ENCODE results near the gene ALDH8A1. TPM values are rescaled to one million over a fixed set of nuclear protein-coding genes. Genes with fewer than 3 reads are reported as not detected.
A peak's percentile ranks its signal among the peaks of the same experiment; 100 is the strongest.

ALDH8A1 gene
- total RNA-seq, result 1 to 10 TPM in 1 of 2 experiments, under 1 TPM in 1; 0.85 to 1.2 TPM

DNA sequence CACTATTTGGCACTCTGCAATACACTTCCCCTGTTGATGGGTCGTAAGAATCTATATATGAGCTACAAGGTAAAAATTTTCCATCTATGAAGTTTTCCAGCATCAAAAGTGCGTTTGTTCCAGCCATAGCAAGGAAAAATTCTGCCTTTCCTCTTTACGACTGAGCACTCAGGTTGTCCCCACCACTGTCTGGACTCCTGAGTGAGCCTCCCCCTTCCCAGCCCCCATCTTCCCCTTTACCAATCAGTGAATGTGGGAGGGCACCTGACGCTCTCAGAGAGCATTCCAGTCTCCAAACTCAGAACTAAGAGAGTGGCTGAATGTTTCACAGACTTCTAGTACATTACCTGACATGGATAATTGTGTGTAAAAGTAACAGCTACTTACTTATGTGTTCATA is at the start of gene ALDH8A1:
Gene ALDH8A1 (minus strand): TSS at position 175 of the 400 bp plus-strand sequence. CDS start 48 bp downstream, at position 127.
- H3K4me1 Mint-ChIP-seq, result no peaks in the 10 kb centered on the region
- no peaks in the 10 kb centered on the region for H3K36me3 Mint-ChIP-seq (ENCODE audit: low read depth)
- H3K27ac Mint-ChIP-seq, result no peak within 1 kb of the TSS
- ChIA-PET CTCF (interaction anchor here (3.9 kb wide), 1 partner anchor 10 kb away, joined by 23 read pairs; no protein-coding TSS in a partner anchor), POLR2A (no interaction called here)
- no peak for DNase-seq
- no peaks in the 10 kb centered on the region for H3K27me3 Mint-ChIP-seq
- H3K9me3 Mint-ChIP-seq, result peaks cover 2% of the 10 kb centered on the region
- H3K4me3 Mint-ChIP-seq, result no peak within 1 kb of the TSS

GRCh38 chr6:134999107-134999506 is 49.2 kb upstream of the ALDH8A1 start:
- DNase-seq, result no peak
- H3K4me1 Mint-ChIP-seq, result peaks cover 24% of the 10 kb centered on the region
- H3K27ac Mint-ChIP-seq, result no peak overlapping the region
- CTCF ChIA-PET, result no interaction called here
- H3K4me3 Mint-ChIP-seq, result no peak overlapping the region
- peaks cover 43% of the 10 kb centered on the region for H3K36me3 Mint-ChIP-seq (ENCODE audit: low read depth)
- H3K9me3 Mint-ChIP-seq, result no peaks in the 10 kb centered on the region
- POLR2A ChIA-PET, result interaction anchor here (0.9 to 1.3 kb wide), 2 partner anchors 30 to 185 kb away, joined by 3 to 4 read pairs; no protein-coding TSS in a partner anchor
- no peaks in the 10 kb centered on the region for H3K27me3 Mint-ChIP-seq

DNA sequence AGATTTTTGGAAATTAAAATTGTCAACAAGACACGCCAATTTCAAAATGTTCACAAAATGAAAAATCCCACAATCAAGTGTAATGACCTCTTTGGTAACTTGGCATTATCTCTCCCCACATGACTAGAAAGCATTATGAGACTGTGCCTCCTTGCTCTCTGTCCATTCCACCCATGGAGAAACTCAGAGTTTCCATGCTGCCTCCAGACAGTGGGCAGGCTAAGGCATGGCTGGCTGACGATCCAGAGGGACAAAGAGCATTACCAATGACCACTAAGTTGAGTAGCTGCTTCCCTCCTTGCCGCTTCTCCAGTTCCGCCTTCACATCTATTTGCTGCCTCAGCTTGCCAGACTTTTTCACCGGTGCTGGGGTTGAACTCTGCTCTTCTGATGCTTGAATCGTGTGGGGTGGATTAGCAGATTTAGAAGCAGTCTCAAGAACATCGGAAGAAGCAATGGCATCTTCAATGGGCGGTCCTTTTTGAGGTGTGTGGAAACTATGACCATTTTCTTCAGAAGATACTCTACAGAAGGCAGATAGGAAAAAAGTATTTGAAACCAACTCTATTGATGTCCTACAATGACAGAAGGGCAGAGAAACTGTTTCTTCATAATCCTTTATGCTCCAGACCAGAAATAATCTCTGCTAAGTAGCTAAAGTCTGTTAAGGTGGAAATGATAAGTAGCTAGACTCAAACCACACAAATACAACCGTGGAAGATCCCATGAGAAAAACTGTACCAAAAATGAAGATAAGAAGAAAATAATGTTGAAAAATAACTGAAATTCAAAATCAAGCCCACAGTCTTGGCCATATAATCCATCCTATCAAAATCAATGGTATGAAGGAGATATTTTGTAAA is 47.5 kb upstream of the ALDH8A1 start:
- H3K4me3 Mint-ChIP-seq, result no peak overlapping the region
- ChIA-PET CTCF (interaction anchor here (1.0 kb wide), 1 partner anchor 8 kb away, joined by 5 read pairs; no protein-coding TSS in a partner anchor), POLR2A (interaction anchor here (1.0 to 1.2 kb wide), 3 partner anchors 9 to 184 kb away, joined by 3 read pairs; partner anchors contain the start of genes HBS1L and MYB)
- H3K36me3 Mint-ChIP-seq (ENCODE audit: low read depth), result peaks cover 48% of the 10 kb centered on the region
- DNase-seq, result no peak
- peaks cover 18% of the 10 kb centered on the region for H3K4me1 Mint-ChIP-seq
- no peaks in the 10 kb centered on the region for H3K9me3 Mint-ChIP-seq
- no peaks in the 10 kb centered on the region for H3K27me3 Mint-ChIP-seq
- no peak overlapping the region for H3K27ac Mint-ChIP-seq

DNA sequence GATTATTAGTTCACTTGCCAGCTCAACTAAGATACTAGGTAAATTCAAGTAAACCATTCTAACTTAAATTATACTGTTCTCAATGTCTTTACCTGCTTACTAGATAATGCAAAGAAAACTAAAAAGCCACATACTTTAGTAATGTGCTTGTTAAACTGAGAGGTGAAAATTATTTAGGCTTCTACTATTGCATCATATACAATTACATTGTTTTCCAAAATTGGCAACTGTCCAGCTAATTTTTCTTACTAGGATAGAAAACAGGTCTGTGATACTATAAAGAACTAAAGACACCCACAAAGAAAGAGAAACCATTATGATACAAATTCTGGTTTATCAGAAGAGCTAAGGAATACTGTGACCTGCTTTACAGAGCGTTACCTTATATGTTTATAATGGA is 45.6 kb upstream of the ALDH8A1 start:
- ChIA-PET CTCF (interaction anchor here (0.5 to 1.4 kb wide), 8 partner anchors 9 to 390 kb away, joined by 3 to 4 read pairs (median 3); no protein-coding TSS in a partner anchor), POLR2A (no interaction called here)
- no peaks in the 10 kb centered on the region for H3K27me3 Mint-ChIP-seq
- H3K36me3 Mint-ChIP-seq (ENCODE audit: low read depth), result peaks cover 49% of the 10 kb centered on the region
- H3K27ac Mint-ChIP-seq, result no peak overlapping the region
- H3K4me3 Mint-ChIP-seq, result no peak overlapping the region
- no peaks in the 10 kb centered on the region for H3K9me3 Mint-ChIP-seq
- no peak for DNase-seq
- H3K4me1 Mint-ChIP-seq, result peaks cover 17% of the 10 kb centered on the region

GRCh38 chr6:134994431-134994830 is 44.5 kb upstream of the ALDH8A1 start:
- POLR2A ChIA-PET, result interaction anchor here (1.3 kb wide), 1 partner anchor 186 kb away, joined by 4 read pairs; the partner anchor contains the start of gene MYB
- no peaks in the 10 kb centered on the region for H3K9me3 Mint-ChIP-seq
- no peak for DNase-seq
- peaks cover 52% of the 10 kb centered on the region for H3K36me3 Mint-ChIP-seq (ENCODE audit: low read depth)
- no peak overlapping the region for H3K4me3 Mint-ChIP-seq
- H3K4me1 Mint-ChIP-seq, result peaks cover 21% of the 10 kb centered on the region
- CTCF ChIA-PET, result interaction anchor here (1.1 kb wide), 1 partner anchor 12 kb away, joined by 3 read pairs; no protein-coding TSS in a partner anchor
- H3K27me3 Mint-ChIP-seq, result no peaks in the 10 kb centered on the region
- no peak overlapping the region for H3K27ac Mint-ChIP-seq

GRCh38 chr6:134992155-134992554 is 42.3 kb upstream of the ALDH8A1 start:
- no peak for DNase-seq
- no peak overlapping the region for H3K4me3 Mint-ChIP-seq
- peaks cover 20% of the 10 kb centered on the region for H3K4me1 Mint-ChIP-seq
- no peaks in the 10 kb centered on the region for H3K9me3 Mint-ChIP-seq
- CTCF ChIA-PET, result no interaction called here
- H3K27me3 Mint-ChIP-seq, result no peaks in the 10 kb centered on the region
- peaks cover 45% of the 10 kb centered on the region for H3K36me3 Mint-ChIP-seq (ENCODE audit: low read depth)
- H3K27ac Mint-ChIP-seq, result no peak overlapping the region
- POLR2A ChIA-PET, result interaction anchor here (0.7 kb wide), 1 partner anchor 98 kb away, joined by 3 read pairs; no protein-coding TSS in a partner anchor

DNA sequence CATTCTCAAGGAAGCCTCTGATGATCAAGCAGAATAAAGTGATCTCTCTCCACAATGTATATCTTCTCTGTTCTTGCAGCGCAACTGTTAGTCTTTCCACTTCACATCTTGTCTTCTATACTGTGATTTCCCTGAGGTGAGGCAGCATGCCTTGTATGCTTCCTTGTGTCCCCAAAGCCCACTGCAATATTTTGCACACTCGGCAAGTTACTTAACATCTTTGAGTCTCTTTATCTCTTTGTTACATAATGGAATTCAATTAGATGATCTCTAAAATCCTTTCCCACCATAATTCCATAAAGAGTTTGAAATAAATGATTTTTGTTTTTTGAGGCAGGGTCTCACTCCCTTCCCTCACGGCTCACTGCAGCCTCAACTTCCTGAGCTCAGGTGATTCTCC is 40.4 kb upstream of the ALDH8A1 start:
- no peak overlapping the region for H3K27ac Mint-ChIP-seq
- no peaks in the 10 kb centered on the region for H3K27me3 Mint-ChIP-seq
- CTCF ChIA-PET, result no interaction called here
- no peak overlapping the region for H3K4me3 Mint-ChIP-seq
- no peak for DNase-seq
- no peaks in the 10 kb centered on the region for H3K9me3 Mint-ChIP-seq
- POLR2A ChIA-PET, result no interaction called here
- peaks cover 36% of the 10 kb centered on the region for H3K36me3 Mint-ChIP-seq (ENCODE audit: low read depth)
- H3K4me1 Mint-ChIP-seq, result peaks cover 16% of the 10 kb centered on the region

- no peak for DNase-seq
- no peak overlapping the region for H3K4me3 Mint-ChIP-seq
- peaks cover 45% of the 10 kb centered on the region for H3K36me3 Mint-ChIP-seq (ENCODE audit: low read depth)
- ChIA-PET POLR2A (no interaction called here), CTCF (no interaction called here)
- no peak overlapping the region for H3K27ac Mint-ChIP-seq
- no peaks in the 10 kb centered on the region for H3K27me3 Mint-ChIP-seq
- peaks cover 57% of the 10 kb centered on the region for H3K4me1 Mint-ChIP-seq
- H3K9me3 Mint-ChIP-seq, result peaks cover 2% of the 10 kb centered on the region
Observed at GRCh38 chr6:134984821-134985220, 34.9 kb upstream of the ALDH8A1 start.

- peak; percentile 29 for DNase-seq
- ChIA-PET CTCF (no interaction called here), POLR2A (no interaction called here)
- peaks cover 2% of the 10 kb centered on the region for H3K9me3 Mint-ChIP-seq
- H3K27me3 Mint-ChIP-seq, result no peaks in the 10 kb centered on the region
- no peak overlapping the region for H3K4me3 Mint-ChIP-seq
- H3K27ac Mint-ChIP-seq, result peak overlapping the region; percentile 76
- H3K4me1 Mint-ChIP-seq, result peaks cover 58% of the 10 kb centered on the region
- peaks cover 51% of the 10 kb centered on the region for H3K36me3 Mint-ChIP-seq (ENCODE audit: low read depth)
Observed at GRCh38 chr6:134983823-134984222, 33.9 kb upstream of the ALDH8A1 start.

GRCh38 chr6:134982161-134982560 is 32.3 kb upstream of the ALDH8A1 start:
- H3K27me3 Mint-ChIP-seq, result no peaks in the 10 kb centered on the region
- DNase-seq, result no peak
- POLR2A ChIA-PET, result interaction anchor here (0.7 to 1.1 kb wide), 3 partner anchors 34 to 201 kb away, joined by 3 read pairs; partner anchors contain the start of gene MYB
- CTCF ChIA-PET, result no interaction called here
- H3K9me3 Mint-ChIP-seq, result peaks cover 4% of the 10 kb centered on the region
- H3K36me3 Mint-ChIP-seq (ENCODE audit: low read depth), result peaks cover 52% of the 10 kb centered on the region
- H3K27ac Mint-ChIP-seq, result peak overlapping the region; percentile 70
- no peak overlapping the region for H3K4me3 Mint-ChIP-seq
- H3K4me1 Mint-ChIP-seq, result peaks cover 63% of the 10 kb centered on the region

DNA sequence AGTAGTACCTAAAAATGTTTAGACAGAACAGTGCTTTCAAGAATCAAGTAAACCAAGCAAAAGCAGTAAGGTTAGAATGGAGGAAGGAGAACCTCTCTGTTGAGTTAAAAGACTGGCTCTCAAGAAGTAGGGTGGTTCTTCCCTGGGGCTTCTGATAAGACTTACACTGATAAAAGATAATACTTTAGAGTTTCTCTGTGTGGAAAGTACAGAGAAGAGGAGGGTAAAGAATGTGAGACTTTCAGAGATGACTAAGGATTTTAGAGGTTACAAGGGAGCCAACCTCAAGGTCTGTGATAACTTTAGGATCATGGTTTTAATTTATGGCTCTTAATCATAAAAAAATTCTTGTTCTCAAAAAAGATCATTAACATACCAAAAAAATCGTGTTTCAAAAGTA is 30.9 kb upstream of the ALDH8A1 start:
- peaks cover 61% of the 10 kb centered on the region for H3K36me3 Mint-ChIP-seq (ENCODE audit: low read depth)
- POLR2A ChIA-PET, result interaction anchor here (1.1 to 1.8 kb wide), 4 partner anchors 73 to 202 kb away, joined by 3 to 7 read pairs (median 4); partner anchors contain the start of gene MYB
- peaks cover 10% of the 10 kb centered on the region for H3K9me3 Mint-ChIP-seq
- no peak overlapping the region for H3K4me3 Mint-ChIP-seq
- peaks cover 65% of the 10 kb centered on the region for H3K4me1 Mint-ChIP-seq
- no peaks in the 10 kb centered on the region for H3K27me3 Mint-ChIP-seq
- CTCF ChIA-PET, result interaction anchor here (0.7 to 1.4 kb wide), 3 partner anchors 14 to 199 kb away, joined by 3 to 4 read pairs (median 3); no protein-coding TSS in a partner anchor
- H3K27ac Mint-ChIP-seq, result peak overlapping the region; percentile 78
- DNase-seq, result no peak

DNA sequence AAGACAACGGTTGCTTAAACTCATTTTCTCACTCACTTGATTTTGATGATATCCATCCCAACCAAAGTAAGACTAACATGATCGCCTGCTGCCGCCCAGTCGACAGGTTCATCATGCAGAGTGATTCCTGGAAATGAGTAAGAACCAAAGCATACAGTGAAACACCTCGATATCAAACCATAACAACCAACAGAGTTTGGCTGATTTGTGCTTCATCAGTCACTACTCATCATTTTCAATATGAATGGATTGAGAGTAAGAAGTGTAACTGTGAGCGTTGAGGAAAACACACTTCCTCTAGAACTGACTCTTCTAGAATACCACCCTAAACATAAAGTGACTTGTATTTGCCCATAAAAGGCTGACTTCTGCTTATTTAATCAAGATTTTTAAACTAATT is 29.2 kb upstream of the ALDH8A1 start:
- H3K9me3 Mint-ChIP-seq, result peaks cover 24% of the 10 kb centered on the region
- ChIA-PET POLR2A (interaction anchor here (1.0 to 1.8 kb wide), 3 partner anchors 35 to 205 kb away, joined by 3 to 7 read pairs (median 3); partner anchors contain the start of gene MYB), CTCF (no interaction called here)
- peak overlapping the region; percentile 16 for H3K4me3 Mint-ChIP-seq
- DNase-seq, result peak; percentile 65
- peaks cover 61% of the 10 kb centered on the region for H3K4me1 Mint-ChIP-seq
- H3K27me3 Mint-ChIP-seq, result no peaks in the 10 kb centered on the region
- peaks cover 68% of the 10 kb centered on the region for H3K36me3 Mint-ChIP-seq (ENCODE audit: low read depth)
- peak overlapping the region; percentile 81 for H3K27ac Mint-ChIP-seq

- POLR2A ChIA-PET, result no interaction called here
- H3K27me3 Mint-ChIP-seq, result no peaks in the 10 kb centered on the region
Observed at GRCh38 chr6:134974370-134974769, 24.5 kb upstream of the ALDH8A1 start.

More at GRCh38 chr6:134974370-134974769, 24.5 kb upstream of the ALDH8A1 start:
- Mint-ChIP-seq H3K9me3 (peaks cover 26% of the 10 kb centered on the region), H3K4me3 (no peak overlapping the region), H3K4me1 (peaks cover 24% of the 10 kb centered on the region), H3K36me3 (ENCODE audit: low read depth) (peaks cover 75% of the 10 kb centered on the region), H3K27ac (no peak overlapping the region)
- CTCF ChIA-PET, result no interaction called here
- DNase-seq, result no peak

All from activated CD4-positive, alpha-beta memory T cell treated with anti-CD3 and anti-CD28 coated beads, Interleukin-2, amount 10 ng/mL, durations not matched to agents 7 days and 5 days (primary cell).